GM23338 (cell line): ENCODE results near the gene MAT2B. TPM values are rescaled to one million over a fixed set of nuclear protein-coding genes. Genes with fewer than 3 reads are reported as not detected.

Experiments
- ATAC-seq: fragments of 200-7000 bp; cut with Tn5 transposase; 3 replicates; pipeline ENCODE4 v1.9.1; 2020
- DNase-seq: peaks from one replicate; pipeline ENCODE4 v3.0.0-alpha.2; 2015; ENCODE audit warnings: low spot score
- H2AFZ ChIP-seq: fragments of 200-600 bp; sonication (generic); 2 replicates; pipeline ENCODE4 v1.8.0; 2016; ENCODE audit warnings: antibody characterized with exemption, mild to moderate bottlenecking, moderate library complexity
- H3F3A ChIP-seq: fragments of 200-600 bp; sonication (generic); replicated peaks from 2 replicates; pipeline ENCODE4 v1.8.0; 2017; ENCODE audit warnings: antibody characterized with exemption, mixed run types, low read depth
- H3K27ac ChIP-seq: fragments of 200-600 bp; sonication (generic); 2 replicates; pipeline ENCODE4 v1.6.1; 2016; ENCODE audit warnings: low read depth
- H3K27me3 ChIP-seq: fragments of 200-600 bp; sonication (generic); 2 replicates; pipeline ENCODE4 v1.8.0; 2016; ENCODE audit warnings: mild to moderate bottlenecking, mixed run types, moderate library complexity; ENCODE audit not compliant: insufficient read depth
- H3K36me3 ChIP-seq: fragments of 200-600 bp; sonication (generic); 2 replicates; pipeline ENCODE4 v1.8.0; 2016; ENCODE audit warnings: mild to moderate bottlenecking; ENCODE audit not compliant: insufficient read depth
- H3K4me1 ChIP-seq: fragments of 200-600 bp; sonication (generic); 2 replicates; pipeline ENCODE4 v1.8.0; 2016; ENCODE audit warnings: mild to moderate bottlenecking, moderate library complexity; ENCODE audit not compliant: insufficient read depth
- H3K4me2 ChIP-seq: fragments of 200-600 bp; sonication (generic); 2 replicates; pipeline ENCODE4 v1.7.1; 2017; ENCODE audit warnings: mixed run types
- H3K4me3 ChIP-seq: fragments of 200-600 bp; sonication (generic); 2 replicates; pipeline ENCODE4 v1.6.1; 2016; ENCODE audit warnings: mixed run types
- H3K79me2 ChIP-seq: fragments of 200-600 bp; sonication (generic); replicated peaks from 2 replicates; pipeline ENCODE4 v1.8.0; 2017; ENCODE audit warnings: mild to moderate bottlenecking; ENCODE audit not compliant: insufficient read depth
- H3K9me2 ChIP-seq: fragments of 200-600 bp; sonication (generic); 2 replicates; pipeline ENCODE4 v1.8.0; 2017; ENCODE audit not compliant: insufficient read depth
- H4K20me1 ChIP-seq: fragments of 200-600 bp; sonication (generic); replicated peaks from 2 replicates; pipeline ENCODE4 v1.8.0; 2017; ENCODE audit warnings: mild to moderate bottlenecking; ENCODE audit not compliant: insufficient read depth
- H3K27ac Mint-ChIP-seq: 2 replicates; pipeline ENCODE4 v1.8.0; 2020; ENCODE audit warnings: inconsistent platforms, mild to moderate bottlenecking, moderate library complexity, mixed read lengths
- H3K27me3 Mint-ChIP-seq: 3 replicates; pipeline ENCODE4 v1.8.0; 2022; ENCODE audit warnings: low read depth, mild to moderate bottlenecking, moderate library complexity, mixed read lengths, inconsistent platforms; ENCODE audit not compliant: insufficient read depth, poor library complexity
- H3K36me3 Mint-ChIP-seq: 3 replicates; pipeline ENCODE4 v1.8.0; 2021; ENCODE audit warnings: low read depth, mild to moderate bottlenecking, inconsistent platforms, moderate library complexity, mixed read lengths
- H3K4me1 Mint-ChIP-seq: 3 replicates; pipeline ENCODE4 v1.8.0; 2020; ENCODE audit warnings: mild to moderate bottlenecking, inconsistent platforms, mixed read lengths
- H3K4me3 Mint-ChIP-seq: 3 replicates; pipeline ENCODE4 v1.8.0; 2021; ENCODE audit warnings: moderate library complexity, mild to moderate bottlenecking, inconsistent platforms, mixed read lengths
- H3K9me3 Mint-ChIP-seq: 3 replicates; pipeline ENCODE4 v1.8.0; 2020; ENCODE audit warnings: moderate library complexity, mild to moderate bottlenecking, inconsistent platforms, mixed read lengths
- CTCF ChIP-seq, 2 experiments: fragments of 200-600 bp in 1 of 2; sonication (generic) in 1 of 2; conservative IDR thresholded peaks; 2 replicates each; pipeline versions ENCODE4 v1.5.1 to v1.6.1; 2016 to 2017; ENCODE audit warnings: antibody characterized with exemption in 2 of 2, low read depth in 2 of 2, mild to moderate bottlenecking in 2 of 2, moderate library complexity in 1 of 2
- ETS1 ChIP-seq: IDR thresholded peaks from 2 replicates; pipeline ENCODE4 v1.6.1; 2016; ENCODE audit warnings: antibody characterized with exemption
- EZH2phosphoT487 ChIP-seq: fragments of 200-600 bp; sonication (generic); IDR thresholded peaks from one replicate; pipeline ENCODE4 v1.8.1; 2018; ENCODE audit warnings: antibody characterized with exemption; ENCODE audit not compliant: unreplicated experiment
- JUNB ChIP-seq: IDR thresholded peaks from one replicate; pipeline ENCODE4 v1.6.1; 2016; ENCODE audit warnings: antibody characterized with exemption; ENCODE audit not compliant: unreplicated experiment
- POLR2AphosphoS5 ChIP-seq: IDR thresholded peaks from 2 replicates; pipeline ENCODE4 v1.6.1; 2016; ENCODE audit warnings: antibody characterized with exemption, low read depth
- REST ChIP-seq: IDR thresholded peaks from one replicate; pipeline ENCODE4 v1.6.1; 2018; ENCODE audit warnings: antibody characterized with exemption; ENCODE audit not compliant: unreplicated experiment
- ZNF114 ChIP-seq: fragments of 250-450 bp; sonication (Bioruptor Pico); IDR thresholded peaks from 2 replicates; pipeline ENCODE4 v1.5.0; 2020; ENCODE audit warnings: mild to moderate bottlenecking, moderate library complexity
- polyA plus RNA-seq: library from polyadenylated mRNA; unstranded; fragments of >200 nt; fragmentation: Nextera tagmentation; extraction: Ambion mirVana; gene quantifications from 2 replicates; pipeline ENCODE4 v1.2.1, GENCODE V29; 2016
- total RNA-seq: library from RNA; depleted of rRNA; stranded (reverse); fragments of >200 nt; shearing (Covaris generic); gene quantifications from 2 replicates; pipeline ENCODE4 v1.2.3, GENCODE V29; 2014

Gene MAT2B
- total and polyA plus RNA-seq, 2 experiments from 2014 or later: 81.4 to 120 TPM

GRCh38 chr5:163504079-163504931 lies 1.1 kb upstream of the MAT2B start:
- H3K79me2 ChIP-seq: peaks cover 55% of the 10 kb centered on the region

GRCh38 chr5:163505049-163505367 lies 411 bp upstream of the MAT2B start:
- peak overlapping the region; percentile 58 for H3K4me3 ChIP-seq
- no peaks in the 10 kb centered on the region for H3K36me3 ChIP-seq
- Mint-ChIP-seq H3K4me1 (peaks cover 43% of the 10 kb centered on the region), H3K4me3 (peak overlapping the region; percentile 96), H3K36me3 (peaks cover 31% of the 10 kb centered on the region), H3K9me3 (no peaks in the 10 kb centered on the region; the same call in 2 of the 3 replicates), H3K27me3 (peaks cover 16% of the 10 kb centered on the region), H3K27ac (peak overlapping the region; percentile 99)
- H3K4me2 ChIP-seq: peak overlapping the region; percentile 76
- H3K79me2 ChIP-seq: peaks cover 62% of the 10 kb centered on the region
- peaks cover 42% of the 10 kb centered on the region for H3K4me1 ChIP-seq
- H3K27me3 ChIP-seq: no peaks in the 10 kb centered on the region
- DNase-seq: no peak
- H4K20me1 ChIP-seq: peaks cover 33% of the 10 kb centered on the region
- peak; percentile 3 for ATAC-seq
- no peak overlapping the region for H2AFZ ChIP-seq
- TF ChIP-seq REST: no peak
- H3K9me2 ChIP-seq: no peaks in the 10 kb centered on the region
- peak overlapping the region; percentile 95 for H3K27ac ChIP-seq
- no peaks in the 10 kb centered on the region for H3F3A ChIP-seq

More at GRCh38 chr5:163504079-163504931, 1.1 kb upstream of the MAT2B start:
- no peaks in the 10 kb centered on the region; the same call in 2 of the 3 replicates for H3K9me3 Mint-ChIP-seq
- Histone ChIP-seq H3K4me2 (peak overlapping the region; percentile 76), H4K20me1 (peaks cover 28% of the 10 kb centered on the region), H3K4me3 (peak overlapping the region; percentile 58), H3F3A (no peaks in the 10 kb centered on the region), H3K27ac (peak overlapping the region; percentile 95), H3K36me3 (no peaks in the 10 kb centered on the region), H3K4me1 (peaks cover 35% of the 10 kb centered on the region), H3K27me3 (no peaks in the 10 kb centered on the region), H3K9me2 (no peaks in the 10 kb centered on the region), H2AFZ (no peak overlapping the region)
- TF ChIP-seq EZH2phosphoT487 (no peak), POLR2AphosphoS5 (peak; percentile 48)
- H3K36me3 Mint-ChIP-seq: peaks cover 31% of the 10 kb centered on the region
- peaks cover 16% of the 10 kb centered on the region for H3K27me3 Mint-ChIP-seq
- ATAC-seq: peak; percentile 14
- peak overlapping the region; percentile 96 for H3K4me3 Mint-ChIP-seq
- H3K4me1 Mint-ChIP-seq: peaks cover 36% of the 10 kb centered on the region
- peak; percentile 51 for DNase-seq
- H3K27ac Mint-ChIP-seq: peak overlapping the region; percentile 99

GRCh38 chr5:163506095-163506457 lies 657 bp downstream of the MAT2B start:
- Histone ChIP-seq H2AFZ (no peak overlapping the region), H3K36me3 (no peaks in the 10 kb centered on the region), H3F3A (no peaks in the 10 kb centered on the region), H3K4me3 (peak overlapping the region; percentile 58), H3K79me2 (peaks cover 73% of the 10 kb centered on the region), H3K4me2 (peak overlapping the region; percentile 89), H4K20me1 (peaks cover 43% of the 10 kb centered on the region), H3K9me2 (no peaks in the 10 kb centered on the region), H3K4me1 (peaks cover 43% of the 10 kb centered on the region), H3K27ac (peak overlapping the region; percentile 67), H3K27me3 (no peaks in the 10 kb centered on the region)
- H3K4me3 Mint-ChIP-seq: peak overlapping the region; percentile 96
- no peak for ATAC-seq
- peaks cover 47% of the 10 kb centered on the region for H3K4me1 Mint-ChIP-seq
- DNase-seq: no peak
- H3K27me3 Mint-ChIP-seq: peaks cover 17% of the 10 kb centered on the region
- H3K36me3 Mint-ChIP-seq: peaks cover 38% of the 10 kb centered on the region
- H3K9me3 Mint-ChIP-seq: no peaks in the 10 kb centered on the region; the same call in 2 of the 3 replicates
- peak overlapping the region; percentile 87 for H3K27ac Mint-ChIP-seq
- no peak for TF ChIP-seq ETS1
- no peak for TF ChIP-seq CTCF (conservative IDR thresholded peaks at IDR 0.05; ENCODE audit: low read depth in 2 of 2)
- no peak for TF ChIP-seq JUNB
- TF ChIP-seq ZNF114 (CRISPR knock-in tag): no peak
